ENCODE results near the gene RAB44. TPM values are rescaled to one million over a fixed set of nuclear protein-coding genes. Genes with fewer than 3 reads are reported as not detected.

Gene RAB44
- total and polyA plus RNA-seq, 2 experiments from 2014 or later = not detected

GRCh38 chr6:36772397-36772796 lies 74.8 kb downstream of the RAB44 start:
- Histone ChIP-seq H2AFZ (no peak overlapping the region), H3K4me2 (no peak overlapping the region), H3K27me3 (no peaks in the 10 kb centered on the region), H3K4me3 (no peak overlapping the region), H3K9me3 (ENCODE audit: low read depth) (no peaks in the 10 kb centered on the region), H3K4me1 (ENCODE audit: insufficient read depth) (no peaks in the 10 kb centered on the region), H3K9me2 (replicated peaks; ENCODE audit: insufficient read depth) (no peaks in the 10 kb centered on the region), H4K20me1 (ENCODE audit: insufficient read depth, poor library complexity, severe bottlenecking) (no peaks in the 10 kb centered on the region), H3K36me3 (replicated peaks; ENCODE audit: insufficient read depth, low read depth) (no peaks in the 10 kb centered on the region), H3K79me2 (no peaks in the 10 kb centered on the region), H3K27ac (no peak overlapping the region)
- TF ChIP-seq EZH2phosphoT487 (IDR thresholded peaks at IDR 0.05; ENCODE audit: low read depth, severe bottlenecking, unreplicated experiment) (no peak), EZH2 (IDR thresholded peaks at IDR 0.05; ENCODE audit: borderline replicate concordance) (no peak)
- TF ChIP-seq, protein P1, sequence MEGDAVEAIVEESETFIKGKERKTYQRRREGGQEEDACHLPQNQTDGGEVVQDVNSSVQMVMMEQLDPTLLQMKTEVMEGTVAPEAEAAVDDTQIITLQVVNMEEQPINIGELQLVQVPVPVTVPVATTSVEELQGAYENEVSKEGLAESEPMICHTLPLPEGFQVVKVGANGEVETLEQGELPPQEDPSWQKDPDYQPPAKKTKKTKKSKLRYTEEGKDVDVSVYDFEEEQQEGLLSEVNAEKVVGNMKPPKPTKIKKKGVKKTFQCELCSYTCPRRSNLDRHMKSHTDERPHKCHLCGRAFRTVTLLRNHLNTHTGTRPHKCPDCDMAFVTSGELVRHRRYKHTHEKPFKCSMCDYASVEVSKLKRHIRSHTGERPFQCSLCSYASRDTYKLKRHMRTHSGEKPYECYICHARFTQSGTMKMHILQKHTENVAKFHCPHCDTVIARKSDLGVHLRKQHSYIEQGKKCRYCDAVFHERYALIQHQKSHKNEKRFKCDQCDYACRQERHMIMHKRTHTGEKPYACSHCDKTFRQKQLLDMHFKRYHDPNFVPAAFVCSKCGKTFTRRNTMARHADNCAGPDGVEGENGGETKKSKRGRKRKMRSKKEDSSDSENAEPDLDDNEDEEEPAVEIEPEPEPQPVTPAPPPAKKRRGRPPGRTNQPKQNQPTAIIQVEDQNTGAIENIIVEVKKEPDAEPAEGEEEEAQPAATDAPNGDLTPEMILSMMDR (IDR thresholded peaks at IDR 0.05; ENCODE audit: poor library complexity) = no peak
- no peak for DNase-seq (ENCODE audit: low spot score)
- 80% methylated on average over 8 of the region's 8 CpGs for WGBS (ENCODE audit: low lambda C conversion rate, missing lambda C conversion rate)

DNA sequence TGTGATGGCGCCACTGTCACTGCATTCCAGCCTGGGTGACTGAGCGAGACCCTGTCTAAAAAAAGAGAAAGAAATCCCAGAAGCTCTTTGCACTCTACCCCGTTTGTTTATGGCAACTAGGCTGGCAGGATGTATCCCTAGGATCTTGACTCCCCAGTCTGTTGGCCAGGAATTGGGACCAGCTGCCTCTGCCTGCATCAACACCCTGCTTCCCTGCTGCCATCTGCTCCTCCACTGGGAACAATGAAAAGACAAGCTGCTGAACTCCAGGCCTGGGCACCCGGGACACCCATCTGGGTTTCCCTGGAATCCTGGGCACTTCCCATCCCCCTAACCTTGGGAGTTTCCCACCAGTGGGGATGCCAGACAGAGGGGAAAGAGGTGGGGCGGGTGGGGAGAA lies 76.7 kb downstream of the RAB44 start:
- no peak for DNase-seq (ENCODE audit: low spot score)
- Histone ChIP-seq H3K79me2 (no peaks in the 10 kb centered on the region), H3K4me3 (no peak overlapping the region), H4K20me1 (ENCODE audit: insufficient read depth, poor library complexity, severe bottlenecking) (no peaks in the 10 kb centered on the region), H3K4me1 (ENCODE audit: insufficient read depth) (no peaks in the 10 kb centered on the region), H3K27me3 (peaks cover 4% of the 10 kb centered on the region), H3K27ac (no peak overlapping the region), H3K4me2 (no peak overlapping the region), H3K9me3 (ENCODE audit: low read depth) (no peaks in the 10 kb centered on the region), H3K9me2 (replicated peaks; ENCODE audit: insufficient read depth) (no peaks in the 10 kb centered on the region), H3K36me3 (replicated peaks; ENCODE audit: insufficient read depth, low read depth) (no peaks in the 10 kb centered on the region), H2AFZ (no peak overlapping the region)
- TF ChIP-seq, protein P1 (IDR thresholded peaks at IDR 0.05; ENCODE audit: poor library complexity) = no peak
- no peak for TF ChIP-seq EZH2 (IDR thresholded peaks at IDR 0.05; ENCODE audit: borderline replicate concordance)
- no peak for TF ChIP-seq EZH2phosphoT487 (IDR thresholded peaks at IDR 0.05; ENCODE audit: low read depth, severe bottlenecking, unreplicated experiment)
- WGBS (ENCODE audit: low lambda C conversion rate, missing lambda C conversion rate) = 78% methylated on average over 5 of the region's 5 CpGs

- no peak overlapping the region for H3K4me3 ChIP-seq
- TF ChIP-seq EZH2phosphoT487 (IDR thresholded peaks at IDR 0.05; ENCODE audit: low read depth, severe bottlenecking, unreplicated experiment) (no peak), EZH2 (IDR thresholded peaks at IDR 0.05; ENCODE audit: borderline replicate concordance) (no peak)
- TF ChIP-seq, protein P1 (IDR thresholded peaks at IDR 0.05; ENCODE audit: poor library complexity) = no peak
- no peaks in the 10 kb centered on the region for H4K20me1 ChIP-seq (ENCODE audit: insufficient read depth, poor library complexity, severe bottlenecking)
- no peaks in the 10 kb centered on the region for H3K9me2 ChIP-seq (replicated peaks; ENCODE audit: insufficient read depth)
- DNase-seq (ENCODE audit: low spot score) = no peak
- H3K4me1 ChIP-seq (ENCODE audit: insufficient read depth) = peaks cover 3% of the 10 kb centered on the region
- no peak overlapping the region for H3K4me2 ChIP-seq
- H3K79me2 ChIP-seq = no peaks in the 10 kb centered on the region
- no peak overlapping the region for H3K27ac ChIP-seq
- peaks cover 4% of the 10 kb centered on the region for H3K27me3 ChIP-seq
- H2AFZ ChIP-seq = no peak overlapping the region
- no peaks in the 10 kb centered on the region for H3K36me3 ChIP-seq (replicated peaks; ENCODE audit: insufficient read depth, low read depth)
- 85% methylated on average over 5 of the region's 5 CpGs for WGBS (ENCODE audit: low lambda C conversion rate, missing lambda C conversion rate)
- no peaks in the 10 kb centered on the region for H3K9me3 ChIP-seq (ENCODE audit: low read depth)
Measured at GRCh38 chr6:36776167-36776566, 78.5 kb downstream of the RAB44 start.

GRCh38 chr6:36777801-36778200 lies 80.2 kb downstream of the RAB44 start:
- 51% methylated on average over 5 of the region's 5 CpGs for WGBS (ENCODE audit: low lambda C conversion rate, missing lambda C conversion rate)
- TF ChIP-seq EZH2 (IDR thresholded peaks at IDR 0.05; ENCODE audit: borderline replicate concordance) (no peak), EZH2phosphoT487 (IDR thresholded peaks at IDR 0.05; ENCODE audit: low read depth, severe bottlenecking, unreplicated experiment) (no peak)
- TF ChIP-seq, protein P1 (IDR thresholded peaks at IDR 0.05; ENCODE audit: poor library complexity) = no peak
- DNase-seq (ENCODE audit: low spot score) = no peak
- peaks cover 3% of the 10 kb centered on the region for H3K4me1 ChIP-seq (ENCODE audit: insufficient read depth)
- H3K4me2 ChIP-seq = no peak overlapping the region
- H3K36me3 ChIP-seq (replicated peaks; ENCODE audit: insufficient read depth, low read depth) = no peaks in the 10 kb centered on the region
- H3K4me3 ChIP-seq = no peak overlapping the region
- no peaks in the 10 kb centered on the region for H3K9me3 ChIP-seq (ENCODE audit: low read depth)
- H3K27me3 ChIP-seq = peaks cover 4% of the 10 kb centered on the region
- H3K9me2 ChIP-seq (replicated peaks; ENCODE audit: insufficient read depth) = no peaks in the 10 kb centered on the region
- H3K79me2 ChIP-seq = no peaks in the 10 kb centered on the region
- H3K27ac ChIP-seq = no peak overlapping the region
- H2AFZ ChIP-seq = no peak overlapping the region
- H4K20me1 ChIP-seq (ENCODE audit: insufficient read depth, poor library complexity, severe bottlenecking) = no peaks in the 10 kb centered on the region

Measured in hepatocyte (in vitro differentiated cells).